Activated T-cell treated with anti-CD3 and anti-CD28 coated beads, Interleukin-2, amount 50 U/mL, for 1 hour (primary cell): ENCODE results near the gene CTSE.
"Not testable (repeated sequence)": the region's sequence is repeated elsewhere in the genome, so short reads cannot be mapped to it uniquely, and the experiment has no call there.

Experiments
- DNase-seq: peaks from one replicate; pipeline ENCODE4 v3.0.0-alpha.2; 2020

The CTSE gene

DNA sequence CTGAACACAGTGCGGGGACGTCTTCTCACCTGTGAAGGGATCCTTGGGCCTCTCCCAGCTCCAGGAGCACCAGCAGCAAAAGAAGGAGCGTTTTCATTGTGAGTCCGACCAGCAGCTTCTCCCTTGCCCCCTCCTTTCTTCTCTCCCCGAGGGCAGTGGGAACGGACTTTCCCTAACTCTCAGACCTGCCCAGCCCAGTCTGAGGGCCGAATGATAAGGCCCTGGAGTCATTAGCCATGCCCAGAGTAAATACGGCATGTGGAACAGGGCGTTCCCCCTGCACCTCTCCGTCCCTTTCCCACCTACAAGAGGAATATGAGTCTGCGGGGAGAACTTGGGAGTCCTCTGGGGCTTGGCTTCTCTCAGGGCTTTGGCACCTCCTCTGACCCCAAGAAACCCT is at the start of gene CTSE:
TSS of gene CTSE (minus strand) at position 201 of the 400 bp plus-strand sequence. CDS start at position 97, 104 bp downstream.
- no peak for DNase-seq

DNA sequence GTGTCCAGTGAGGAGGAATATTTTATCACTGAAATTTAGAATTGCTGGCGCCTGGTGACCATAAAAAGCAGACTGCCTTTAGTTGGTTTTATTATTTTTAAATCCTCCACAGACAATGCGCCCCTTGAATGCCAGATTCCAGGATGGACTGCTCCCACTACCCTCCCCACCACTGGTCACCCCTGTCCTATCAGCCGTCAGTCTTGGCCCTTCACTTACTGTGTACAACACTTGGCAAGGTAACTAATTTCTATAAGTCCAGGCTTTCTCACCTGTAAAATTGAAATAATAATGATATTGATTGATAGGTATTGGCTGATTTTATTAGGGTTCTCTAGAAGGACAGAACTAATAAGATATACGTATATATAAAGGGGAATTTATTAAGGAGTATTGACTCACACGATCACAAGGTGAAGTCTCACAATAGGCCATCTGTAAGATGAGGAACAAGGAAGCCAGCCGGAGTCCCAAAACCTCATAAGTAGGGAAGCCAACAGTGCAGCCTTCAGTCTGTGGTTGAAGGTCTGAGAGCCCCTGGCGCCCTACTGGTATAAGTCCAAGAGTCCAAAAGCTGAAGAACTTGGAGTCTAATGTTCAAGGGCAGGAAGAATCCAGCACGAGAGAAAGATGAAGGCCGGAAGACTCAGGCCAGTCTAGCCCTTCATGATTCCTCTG is 47.1 kb upstream of the CTSE start:
- DNase-seq = no peak

DNA sequence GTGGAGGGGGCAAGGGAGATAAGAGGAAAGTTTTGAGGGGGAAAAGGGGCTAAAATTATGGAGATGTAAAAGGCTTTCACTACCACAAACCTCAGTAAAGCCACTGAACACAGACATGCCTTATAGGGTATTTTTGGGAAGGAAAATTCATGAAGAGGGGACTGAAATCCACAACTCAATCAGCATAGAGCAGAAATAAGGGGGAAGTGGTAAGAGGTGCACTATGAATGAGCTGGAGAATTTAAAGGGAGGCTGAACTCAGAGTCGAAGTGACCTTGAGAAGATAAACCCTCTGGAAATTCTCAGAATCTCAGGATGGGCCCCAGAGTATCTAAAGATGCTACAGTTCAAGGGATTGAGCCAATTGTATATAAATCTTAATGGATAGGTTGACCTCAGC is 44.6 kb upstream of the CTSE start:
- DNase-seq = no peak

DNA sequence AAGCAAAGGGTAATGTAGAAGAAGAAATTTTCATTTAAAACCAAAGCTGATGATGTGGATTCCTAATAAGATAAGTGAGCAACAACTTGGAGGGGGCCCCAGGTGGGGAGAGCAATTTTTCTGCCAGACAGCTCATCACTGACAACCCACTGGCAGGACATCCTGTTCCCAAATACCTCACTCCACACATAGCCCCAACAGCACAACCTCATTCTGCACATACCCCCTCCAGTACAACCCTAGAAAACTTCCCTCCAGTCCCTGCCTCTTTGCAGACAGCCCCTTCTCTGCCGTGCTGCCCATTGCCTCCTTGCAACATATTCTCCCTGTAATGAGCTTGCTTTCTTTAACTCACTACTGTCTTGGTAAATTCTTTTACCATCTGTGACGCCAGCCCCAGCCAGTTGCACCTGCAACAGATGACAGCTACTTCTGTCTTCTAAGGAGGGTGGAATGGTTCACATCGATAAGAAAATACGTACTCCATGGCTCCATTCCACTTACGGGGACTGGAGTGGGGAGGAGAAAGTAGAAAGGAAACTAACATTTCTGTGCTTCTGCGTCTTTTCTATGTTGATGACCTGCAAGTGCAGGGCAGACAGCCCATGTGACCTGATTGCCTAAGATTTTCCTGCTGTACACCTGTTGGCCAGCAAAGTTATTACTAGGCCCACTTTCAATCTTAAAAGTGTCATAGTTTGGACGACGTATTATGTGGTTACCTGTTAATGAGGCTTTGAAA is 44.0 kb upstream of the CTSE start:
- no peak for DNase-seq

DNA sequence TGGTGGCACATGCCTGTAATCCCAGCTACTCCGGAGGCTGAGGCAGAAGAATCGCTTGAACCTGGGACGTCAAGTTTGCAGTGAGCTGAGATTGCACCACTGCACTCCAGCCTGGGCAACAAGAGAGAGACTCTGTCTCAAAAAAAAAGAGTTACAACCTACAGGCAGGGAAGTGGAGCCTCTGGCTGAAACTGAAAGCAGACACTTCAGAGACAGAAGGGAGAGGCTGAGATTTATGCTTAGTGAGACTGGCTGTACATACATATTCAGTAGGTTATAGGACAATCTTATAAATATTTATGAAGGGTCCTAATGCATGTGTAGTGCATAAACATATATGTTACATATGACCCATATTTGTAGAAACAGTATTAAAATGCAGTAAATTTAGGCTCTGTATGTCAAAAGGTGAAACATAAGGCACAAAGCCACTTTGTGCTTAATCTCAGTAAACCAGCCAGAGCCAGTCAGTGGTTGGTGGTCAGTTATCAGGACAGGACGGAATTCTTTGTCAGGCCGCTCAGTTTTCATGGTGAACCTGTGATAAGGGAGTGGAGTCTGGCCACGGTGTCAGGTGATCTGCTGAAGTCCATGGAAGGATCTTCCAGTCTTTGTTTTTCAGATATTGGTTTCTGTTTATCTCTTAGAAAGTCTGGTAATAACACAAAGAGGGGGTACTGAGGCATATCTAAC is 42.9 kb upstream of the CTSE start:
- DNase-seq = no peak

DNA sequence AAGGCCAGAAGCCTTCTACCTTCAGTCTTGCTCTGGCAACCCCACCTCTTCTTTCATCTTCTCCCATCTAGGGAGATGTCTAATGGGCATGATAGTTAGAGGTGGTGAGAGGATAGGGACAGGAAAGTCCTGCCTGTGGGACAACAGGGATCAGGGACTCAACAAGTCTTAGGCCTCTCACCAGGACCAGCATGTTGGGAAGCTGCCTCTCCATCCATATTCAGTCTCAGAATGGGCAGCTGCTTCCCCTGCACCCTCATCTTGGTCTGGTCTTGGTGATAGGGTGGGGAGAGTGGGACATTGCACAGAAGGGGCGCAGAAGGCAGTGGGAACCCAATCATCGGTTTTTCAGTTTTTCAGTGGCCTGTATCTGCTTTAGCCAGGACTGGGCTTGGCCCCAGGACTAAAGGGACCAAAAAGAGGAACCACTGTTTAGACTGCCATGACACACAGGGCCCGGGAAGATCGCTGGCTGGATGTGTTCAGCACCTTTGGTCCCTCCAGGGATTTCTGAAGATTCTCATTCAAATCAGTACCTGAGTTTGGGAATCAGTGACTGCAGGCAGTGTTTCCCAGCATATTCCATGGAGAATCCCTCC is 42.0 kb upstream of the CTSE start:
- no peak for DNase-seq

DNA sequence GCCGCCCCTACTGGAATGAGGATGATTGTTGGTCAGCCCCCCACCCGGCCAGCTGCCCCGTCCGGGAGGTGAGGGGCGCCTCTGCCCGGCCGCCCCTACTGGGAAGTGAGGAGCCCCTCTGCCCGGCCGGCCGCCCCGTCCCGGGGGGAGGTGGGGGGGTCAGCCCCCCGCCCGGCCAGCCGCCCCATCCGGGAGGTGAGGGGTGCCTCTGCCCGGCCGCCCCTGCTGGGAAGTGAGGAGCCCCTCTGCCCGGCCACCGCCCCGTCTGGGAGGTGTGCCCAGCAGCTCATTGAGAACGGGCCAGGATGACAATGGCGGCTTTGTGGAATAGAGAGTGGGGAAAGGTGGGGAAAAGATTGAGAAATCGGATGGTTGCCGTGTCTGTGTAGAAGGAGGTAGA is 40.8 kb upstream of the CTSE start:
- DNase-seq = not testable (repeated sequence)

DNA sequence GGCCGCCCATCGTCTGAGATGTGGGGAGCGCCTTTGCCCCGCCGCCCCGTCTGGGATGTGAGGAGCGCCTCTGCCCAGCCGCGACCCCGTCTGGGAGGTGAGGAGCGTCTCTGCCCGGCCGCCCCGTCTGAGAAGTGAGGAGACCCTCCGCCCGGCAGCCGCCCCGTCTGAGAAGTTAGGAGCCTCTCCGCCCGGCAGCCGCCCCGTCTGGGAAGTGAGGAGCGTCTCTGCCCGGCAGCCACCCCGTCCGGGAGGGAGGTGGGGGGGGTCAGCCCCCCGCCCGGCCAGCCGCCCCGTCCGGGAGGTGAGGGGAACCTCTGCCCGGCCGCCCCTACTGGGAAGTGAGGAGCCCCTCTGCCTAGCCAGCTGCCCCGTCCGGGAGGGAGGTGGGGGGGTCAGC is 40.3 kb upstream of the CTSE start:
- DNase-seq = not testable (repeated sequence)

DNA sequence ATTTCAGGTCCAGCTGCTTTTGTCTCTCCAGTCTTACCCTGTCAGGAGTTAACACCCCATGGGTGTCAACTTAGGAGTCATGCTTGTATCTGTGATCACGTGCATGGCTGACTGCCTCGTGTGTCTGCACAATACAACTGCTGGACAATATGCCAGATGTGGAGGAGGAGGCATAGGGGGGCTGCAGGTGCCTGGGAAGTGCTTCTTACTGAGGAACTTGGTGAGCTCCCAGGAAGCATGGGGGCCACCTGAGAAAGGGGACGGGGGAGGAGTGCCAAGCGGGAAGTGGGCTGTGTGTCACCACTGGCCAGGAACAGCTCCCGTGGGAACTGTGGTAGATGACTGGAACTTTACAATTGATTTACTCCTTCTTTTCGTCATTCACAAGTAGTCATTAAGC is 38.8 kb upstream of the CTSE start:
- no peak for DNase-seq

DNA sequence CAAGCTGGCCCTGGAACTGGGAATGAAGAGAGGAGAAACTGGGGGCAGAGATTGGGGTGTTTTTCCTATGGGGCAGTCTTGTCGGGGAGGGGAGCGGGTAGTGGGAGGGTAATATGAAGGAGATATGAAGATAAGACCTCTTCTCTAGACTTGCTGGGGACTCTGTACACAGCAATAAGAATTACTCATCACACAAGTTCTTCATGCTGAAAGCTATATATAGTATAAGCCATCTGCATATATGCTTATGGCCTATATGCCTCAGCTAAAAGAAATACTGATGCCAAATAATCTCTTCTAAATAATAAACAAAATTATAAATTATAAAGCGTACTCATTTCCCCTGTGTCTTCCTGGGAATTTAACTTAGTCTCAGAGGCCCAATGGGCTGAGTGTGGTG is 37.1 kb upstream of the CTSE start:
- DNase-seq = no peak

DNA sequence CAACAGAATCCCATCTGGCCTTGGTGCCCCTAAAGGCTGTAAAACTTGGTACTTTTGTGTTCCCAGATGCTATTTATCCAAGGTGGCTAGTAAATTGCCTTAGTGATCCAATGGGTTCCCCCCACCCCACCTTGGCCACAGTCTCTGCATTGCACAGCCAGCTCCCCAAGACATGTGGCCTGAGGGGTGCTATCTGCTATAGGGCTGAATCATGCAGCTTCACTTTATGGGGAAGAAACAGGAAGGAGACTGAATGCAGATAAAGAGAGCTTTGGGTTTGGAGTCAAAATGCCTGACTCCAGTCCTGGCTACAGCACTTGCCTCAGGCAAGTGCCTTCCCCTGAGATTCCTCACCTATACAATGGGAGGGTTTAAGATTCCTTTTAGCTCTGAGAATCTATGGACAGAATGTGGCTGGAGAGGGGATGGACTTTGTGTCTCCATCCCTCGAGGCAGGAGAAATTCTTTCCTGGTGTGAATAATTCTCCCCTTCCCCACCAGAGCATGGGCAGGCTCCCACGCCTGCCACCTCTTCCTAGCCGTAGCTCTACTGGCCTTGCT is 35.7 kb upstream of the CTSE start:
- no peak for DNase-seq

DNA sequence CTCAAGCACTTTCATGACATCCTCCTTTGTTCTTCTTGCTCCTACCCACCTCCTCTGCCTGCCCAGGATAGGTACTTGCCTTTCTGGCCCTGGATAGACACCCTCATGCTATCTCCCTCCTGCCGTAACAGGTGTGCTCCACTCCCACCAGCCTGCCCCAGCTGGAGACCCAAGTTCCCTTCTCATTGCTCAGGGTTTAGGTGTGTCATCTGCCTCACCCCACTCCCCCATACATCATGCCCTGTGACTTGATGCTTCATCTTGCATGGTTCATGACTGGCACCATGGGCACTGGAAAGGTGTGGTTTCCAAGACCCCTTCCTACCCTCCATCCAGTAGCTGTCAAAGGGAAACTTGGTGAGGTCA is 35.2 kb upstream of the CTSE start:
- no peak for DNase-seq

DNA sequence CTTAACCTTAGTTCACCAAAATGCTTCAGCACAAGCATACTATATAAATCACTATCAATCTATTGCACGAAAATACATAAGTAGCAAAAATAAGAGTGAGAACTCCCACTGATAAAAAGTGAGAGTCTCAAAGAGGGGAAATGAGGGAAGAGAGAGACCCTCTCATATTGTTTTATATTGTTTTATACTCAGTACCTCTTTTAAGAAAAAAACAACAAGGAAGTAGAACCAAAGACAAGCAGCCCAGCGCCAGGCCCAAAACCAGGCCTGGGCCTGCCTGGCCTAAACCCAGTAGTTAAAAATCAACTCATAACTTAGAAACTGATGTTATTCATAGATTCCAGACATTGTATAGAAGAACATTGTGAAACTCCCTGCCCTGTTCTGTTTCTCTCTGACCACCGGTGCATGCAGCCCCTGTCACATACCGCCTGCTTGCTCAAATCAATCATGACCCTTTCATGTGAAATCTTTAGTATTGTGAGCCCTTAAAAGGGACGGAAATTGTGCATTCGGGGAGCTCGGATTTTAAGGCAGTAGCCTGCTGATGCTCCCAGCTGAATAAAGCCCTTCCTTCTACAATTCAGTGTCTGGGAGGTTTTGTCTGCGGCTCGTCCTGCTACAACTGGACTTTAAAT is 34.7 kb upstream of the CTSE start:
- DNase-seq = not testable (repeated sequence)

DNA sequence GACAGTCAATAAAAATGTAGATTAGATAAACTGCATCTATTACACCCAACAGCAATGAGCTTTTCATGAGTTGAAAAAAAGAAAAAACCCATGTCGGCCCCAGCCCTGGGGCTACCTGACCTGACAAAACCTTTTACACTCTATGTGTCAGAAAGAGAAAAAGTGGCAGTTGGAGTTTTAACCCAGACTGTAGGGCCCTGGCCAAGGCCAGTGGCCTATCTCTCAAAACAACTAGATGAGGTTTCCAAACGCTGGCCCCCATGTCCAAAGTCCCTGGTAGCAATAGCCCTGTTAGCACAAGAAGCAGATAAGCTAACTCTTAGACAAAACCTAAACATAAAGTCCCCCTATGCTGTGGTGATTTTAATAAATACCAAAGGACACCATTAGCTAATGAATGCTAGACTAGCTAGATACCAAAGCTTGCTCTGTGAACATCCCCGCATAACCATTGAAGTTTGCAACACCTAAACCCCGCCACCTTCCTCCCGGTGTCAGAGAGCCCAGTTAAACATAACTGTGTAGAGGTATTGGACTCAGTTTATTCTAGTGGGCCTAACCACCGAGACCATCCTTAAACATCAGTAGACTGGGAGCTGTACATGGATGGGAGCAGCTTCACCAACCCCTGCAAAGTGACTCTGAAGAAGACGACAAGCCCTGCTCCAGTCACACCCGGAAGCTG is 32.1 kb upstream of the CTSE start:
- not testable (repeated sequence) for DNase-seq

DNA sequence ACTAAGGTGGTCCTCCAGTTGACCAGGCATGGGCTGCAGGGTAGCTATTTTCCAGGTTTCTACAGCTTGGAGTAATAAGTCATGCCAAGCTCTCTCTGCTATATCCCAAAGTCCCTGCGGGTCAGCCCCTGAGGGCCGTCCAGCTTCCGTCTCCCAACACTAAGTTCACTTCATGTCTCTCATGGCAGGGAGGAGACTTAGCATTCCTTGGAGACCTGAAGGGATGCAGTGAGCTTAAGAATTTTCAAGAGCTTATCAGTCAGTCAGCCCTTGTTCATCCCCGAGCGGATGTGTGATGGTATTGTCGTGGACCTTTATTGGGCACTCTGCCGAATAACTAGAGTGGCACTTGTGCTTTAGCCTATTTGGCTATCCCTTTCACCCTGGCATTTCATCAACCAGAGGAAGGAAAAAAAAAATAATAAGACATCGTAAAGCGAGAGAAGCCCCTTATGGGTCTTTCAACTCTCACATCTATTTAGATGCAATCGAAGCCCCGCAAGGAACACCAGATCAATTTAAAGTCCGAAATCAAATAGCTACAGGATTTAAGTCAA is 31.5 kb upstream of the CTSE start:
- not testable (repeated sequence) for DNase-seq

DNA sequence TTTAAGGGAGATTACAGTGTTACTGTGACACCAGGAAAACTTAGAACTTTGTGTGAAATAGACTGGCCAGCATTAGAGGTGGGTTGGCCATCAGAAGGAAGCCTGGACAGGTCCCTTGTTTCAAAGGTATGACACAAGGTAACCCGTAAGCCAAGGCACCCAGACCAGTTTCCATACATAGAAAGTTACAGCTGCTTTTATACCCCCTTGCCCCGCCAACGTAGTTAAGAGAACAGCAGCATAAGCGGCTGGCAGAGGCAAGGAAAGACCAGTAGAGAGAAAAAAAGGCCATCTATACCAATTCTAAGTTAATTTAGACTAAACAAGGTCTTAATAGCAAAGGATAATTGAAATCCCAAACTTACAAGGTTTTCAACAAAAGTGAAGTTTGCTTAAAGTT is 29.9 kb upstream of the CTSE start:
- not testable (repeated sequence) for DNase-seq

DNA sequence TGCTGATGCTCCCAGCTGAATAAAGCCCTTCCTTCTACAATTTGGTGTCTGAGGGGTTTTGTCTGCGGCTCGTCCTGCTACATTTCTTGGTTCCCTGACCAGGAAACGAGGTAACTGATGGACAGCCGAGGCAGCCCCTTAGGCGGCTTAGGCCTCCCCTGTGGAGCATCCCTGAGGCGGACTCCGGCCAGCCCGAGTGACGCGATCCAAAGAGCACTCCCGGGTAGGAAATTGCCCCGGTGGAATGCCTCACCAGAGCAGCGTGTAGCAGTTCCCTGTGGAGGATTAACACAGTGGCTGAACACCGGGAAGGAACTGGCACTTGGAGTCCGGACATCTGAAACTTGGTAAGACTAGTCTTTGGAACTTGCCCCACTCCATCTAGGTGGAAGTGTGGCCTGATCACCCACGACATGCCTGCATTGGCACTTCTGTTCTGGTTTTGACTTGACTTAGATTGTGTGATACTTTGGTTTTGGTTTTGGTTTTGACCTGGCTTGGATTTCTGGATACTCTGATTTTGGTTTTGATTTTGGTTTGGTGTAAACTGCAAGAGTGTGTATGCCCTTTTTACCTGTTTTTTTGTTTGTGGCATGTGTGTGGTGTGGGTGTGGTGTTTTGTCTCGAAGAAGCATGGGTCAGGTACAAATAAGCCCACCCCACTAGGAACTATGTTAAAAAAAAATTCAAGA is 29.4 kb upstream of the CTSE start, which contains the start of gene RHEX:
TSS of gene RHEX (plus strand) at position 255 of the 692 bp plus-strand sequence. CDS start 44,656 bp downstream, outside the sequence.
- not testable (repeated sequence) for DNase-seq

DNA sequence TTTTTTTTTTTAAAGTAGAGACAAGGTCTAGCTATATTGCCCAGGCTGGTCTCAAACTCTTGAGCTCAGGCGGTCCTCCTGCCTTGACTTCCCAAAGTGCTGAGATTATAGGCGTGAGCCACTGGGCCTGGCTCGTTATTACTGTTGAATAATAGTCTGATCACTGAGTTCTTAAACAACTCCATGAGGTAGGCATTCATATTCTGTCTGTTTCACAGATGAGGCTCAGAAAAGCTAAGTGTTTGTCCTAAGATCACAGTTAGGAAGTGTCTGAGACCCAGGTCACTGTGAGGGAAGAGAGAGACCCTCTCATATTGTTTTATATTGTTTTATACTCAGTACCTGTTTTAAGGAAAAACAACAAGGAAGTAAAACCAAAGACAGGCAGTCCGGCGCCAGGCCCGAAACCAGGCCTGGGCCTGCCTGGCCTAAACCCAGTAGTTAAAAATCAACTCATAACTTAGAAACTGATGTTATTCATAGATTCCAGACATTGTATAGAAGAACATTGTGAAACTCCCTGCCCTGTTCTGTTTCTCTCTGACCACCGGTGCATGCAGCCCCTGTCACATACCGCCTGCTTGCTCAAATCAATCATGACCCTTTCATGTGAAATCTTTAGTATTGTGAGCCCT is 28.7 kb upstream of the CTSE start:
- DNase-seq = not testable (repeated sequence)

DNA sequence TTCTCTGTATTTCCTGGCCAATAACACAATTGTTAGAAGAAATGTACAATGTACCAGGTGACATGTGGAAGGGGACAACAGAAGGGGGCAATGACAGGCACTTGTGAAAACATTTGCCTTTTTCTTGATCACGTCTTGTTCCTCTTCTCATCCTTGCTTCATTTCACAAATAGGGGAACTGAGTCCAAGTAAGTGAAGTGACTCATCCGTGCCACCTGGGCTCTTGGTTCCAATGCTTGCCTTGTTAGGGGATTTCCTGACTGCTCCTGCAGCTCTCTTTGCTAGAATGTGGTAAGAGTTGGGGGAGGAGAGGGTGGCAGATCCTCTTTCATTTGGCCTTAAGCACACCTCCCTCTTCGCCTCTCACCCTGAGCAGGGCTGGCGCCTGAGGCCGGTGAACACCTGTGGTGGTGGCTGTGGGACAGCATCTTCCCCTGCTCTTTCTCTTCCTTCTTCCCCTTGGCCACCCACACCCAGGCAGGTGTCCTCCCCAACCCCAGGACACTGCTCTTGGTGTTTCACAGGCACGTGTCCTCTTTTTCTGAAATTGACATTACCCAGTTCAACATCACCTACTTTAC is 27.1 kb upstream of the CTSE start:
- peak; percentile 23 for DNase-seq
